HG02840 (cell line): ENCODE results near the gene ALG1L2.
"Not testable (repeated sequence)": the region's sequence is repeated elsewhere in the genome, so short reads cannot be mapped to it uniquely, and the experiment has no call there.

ENCODE experiments used
- ATAC-seq: cut with Tn5 transposase; IDR thresholded peaks from one replicate; pipeline ENCODE4 v1.9.1; 2021; ENCODE audit warnings: mild to moderate bottlenecking, moderate library complexity, moderate number of reproducible peaks; ENCODE audit not compliant: unreplicated experiment, low FRiP score

ALG1L2 gene

DNA sequence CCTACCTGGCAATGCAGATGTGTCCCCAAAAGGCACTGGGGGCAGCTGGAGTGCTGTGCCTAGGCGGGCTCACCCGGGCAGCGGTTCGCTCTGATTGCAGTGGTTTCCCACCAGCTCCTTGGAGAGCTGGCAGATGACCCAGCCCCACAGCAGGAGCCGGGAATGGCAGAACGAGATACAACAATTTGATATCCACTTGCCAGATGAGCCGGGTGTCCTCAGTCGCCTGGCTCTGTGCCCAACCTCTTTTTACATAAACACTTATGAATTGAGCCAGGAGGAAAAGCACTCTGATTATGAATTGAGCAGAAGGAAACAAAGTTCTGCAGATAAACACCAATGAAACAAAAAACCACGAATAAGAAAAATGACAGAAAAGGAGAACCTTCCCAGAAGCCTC lies 38.2 kb downstream of the ALG1L2 start:
- ATAC-seq = not testable (repeated sequence)

DNA sequence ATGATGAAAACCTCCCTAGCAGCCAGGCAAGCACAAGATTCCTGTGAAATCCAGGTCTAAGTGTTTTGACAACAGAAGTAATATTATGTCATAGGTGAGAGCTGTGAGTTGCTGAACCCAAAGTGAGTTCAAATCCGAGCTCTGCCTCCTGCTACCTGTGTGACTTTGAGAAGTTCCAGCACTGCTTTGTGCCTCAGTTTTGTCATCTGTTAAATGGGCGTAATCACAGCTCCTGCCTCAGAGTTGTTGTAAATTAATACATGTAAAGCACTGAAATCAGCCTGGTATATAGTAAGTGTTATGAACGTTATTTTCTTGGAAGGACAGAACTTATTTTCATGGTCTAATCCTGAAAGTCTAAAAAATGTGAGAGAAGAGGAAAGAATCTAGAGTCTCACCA lies 38.7 kb downstream of the ALG1L2 start:
- ATAC-seq = not testable (repeated sequence)

DNA sequence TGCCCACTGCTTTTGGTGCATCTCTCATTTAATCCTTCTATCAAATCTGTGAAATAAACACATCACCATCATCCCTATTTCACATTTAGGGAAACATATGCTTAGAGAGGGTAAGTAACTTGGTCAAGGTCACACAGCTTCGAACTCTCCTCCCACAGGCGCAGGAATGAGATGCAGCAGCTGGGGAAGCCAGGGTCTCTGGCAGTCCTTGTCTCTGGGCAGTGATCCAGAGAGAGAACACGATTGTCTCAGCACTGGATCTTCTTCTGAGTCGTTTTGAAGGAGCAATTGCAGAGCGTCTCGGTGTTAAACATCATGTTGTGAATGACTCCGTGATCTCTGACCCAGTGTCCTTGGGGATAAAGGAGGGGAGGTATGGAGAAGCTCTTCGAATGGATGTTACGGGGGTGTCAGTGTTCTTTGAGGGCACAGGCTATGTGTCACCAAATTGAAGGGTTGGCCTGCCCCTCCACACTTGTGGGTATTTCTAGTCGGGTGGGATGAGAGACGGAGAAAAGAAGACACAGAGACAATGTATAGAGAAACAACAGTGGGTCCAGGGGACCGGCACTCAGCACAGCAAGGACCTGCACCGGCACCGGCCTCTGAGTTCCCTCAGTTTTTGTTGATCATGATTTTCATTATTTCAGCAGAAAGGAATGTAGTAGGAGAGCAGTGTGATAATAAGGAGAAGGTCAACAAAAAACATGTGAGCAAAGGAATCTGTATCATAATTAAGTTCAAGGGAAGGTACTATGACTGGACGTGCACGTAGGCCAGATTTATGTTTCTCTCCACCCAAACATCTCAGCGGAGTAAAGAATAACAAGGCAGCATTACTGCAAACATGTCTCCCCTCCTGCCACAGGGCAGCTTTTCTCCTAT lies 41.5 kb downstream of the ALG1L2 start:
- not testable (repeated sequence) for ATAC-seq

DNA sequence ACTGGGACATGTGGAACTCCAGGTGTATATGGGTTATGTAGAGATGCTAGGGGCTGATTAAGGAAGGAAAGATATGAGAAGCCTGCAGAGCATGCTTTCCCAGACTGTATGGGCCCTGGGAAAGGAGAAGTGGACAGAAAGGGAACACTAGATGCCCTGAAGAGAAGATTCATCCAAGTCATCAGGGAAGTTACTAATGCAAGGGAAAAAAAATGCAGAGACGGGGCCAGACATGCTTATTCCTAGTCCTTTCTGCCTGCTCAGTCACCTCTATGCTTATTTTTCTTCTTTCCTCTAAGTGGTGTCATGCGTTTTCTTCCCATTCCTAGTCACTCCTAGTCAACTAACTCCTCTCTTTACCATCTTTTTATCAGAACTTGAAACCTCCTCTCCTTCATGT lies 43.8 kb downstream of the ALG1L2 start:
- not testable (repeated sequence) for ATAC-seq

DNA sequence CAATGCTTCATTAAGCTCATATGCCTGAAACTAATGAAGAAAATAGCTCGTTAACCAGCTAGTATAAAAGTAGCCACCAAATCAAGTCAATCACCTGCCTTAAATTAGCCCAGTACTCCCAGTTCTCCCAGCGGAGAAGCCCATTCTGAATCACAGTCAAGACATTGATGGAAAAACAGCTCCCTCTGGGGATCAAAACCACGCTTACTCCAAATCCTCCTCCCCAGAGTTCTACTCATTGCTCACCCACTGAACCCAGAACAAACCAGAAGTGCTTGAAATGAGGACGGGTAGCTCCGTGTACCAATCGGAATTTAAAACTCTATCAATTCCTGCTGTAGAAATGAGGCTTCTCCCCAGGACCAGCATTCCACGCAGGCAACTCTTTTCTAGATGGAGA lies 54.7 kb downstream of the ALG1L2 start:
- ATAC-seq = not testable (repeated sequence)

DNA sequence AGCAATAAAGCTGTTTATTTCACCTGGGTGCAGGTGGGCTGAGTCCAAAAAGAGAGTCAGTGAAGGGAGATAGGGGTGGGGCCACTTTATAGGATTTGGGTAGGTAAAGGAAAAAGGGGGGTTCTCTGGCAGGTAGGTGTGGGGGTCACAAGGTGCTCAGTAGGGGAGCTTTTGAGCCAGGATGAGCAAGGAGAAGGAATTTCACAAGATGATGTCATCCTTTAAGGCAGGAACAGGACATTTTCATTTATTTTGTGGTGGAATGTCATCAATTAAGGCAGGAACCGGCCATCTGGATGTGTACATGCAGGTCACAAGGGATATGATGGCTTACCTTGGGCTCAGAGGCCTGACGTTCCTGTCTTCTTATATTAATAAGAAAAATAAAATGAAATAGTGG lies 56.1 kb downstream of the ALG1L2 start:
- ATAC-seq = not testable (repeated sequence)

DNA sequence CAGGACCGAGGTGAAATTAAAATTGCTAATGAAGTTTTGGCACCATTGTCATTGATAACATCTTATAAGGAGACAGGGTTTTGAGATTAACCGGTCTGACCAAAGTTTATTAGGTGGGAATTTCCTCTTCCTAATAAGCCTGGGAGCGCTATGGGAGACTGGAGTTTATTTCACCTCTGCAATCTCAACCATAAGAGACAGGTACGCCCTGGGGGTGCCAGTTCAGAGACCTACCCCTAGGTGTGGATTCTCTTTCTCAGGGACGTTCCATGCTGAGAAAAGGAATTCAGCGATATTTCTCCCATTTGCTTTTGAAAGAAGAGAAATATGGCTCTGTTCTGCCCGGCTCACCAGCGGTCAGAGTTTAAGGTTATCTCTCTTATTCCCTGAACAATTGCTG lies 57.4 kb downstream of the ALG1L2 start:
- not testable (repeated sequence) for ATAC-seq

DNA sequence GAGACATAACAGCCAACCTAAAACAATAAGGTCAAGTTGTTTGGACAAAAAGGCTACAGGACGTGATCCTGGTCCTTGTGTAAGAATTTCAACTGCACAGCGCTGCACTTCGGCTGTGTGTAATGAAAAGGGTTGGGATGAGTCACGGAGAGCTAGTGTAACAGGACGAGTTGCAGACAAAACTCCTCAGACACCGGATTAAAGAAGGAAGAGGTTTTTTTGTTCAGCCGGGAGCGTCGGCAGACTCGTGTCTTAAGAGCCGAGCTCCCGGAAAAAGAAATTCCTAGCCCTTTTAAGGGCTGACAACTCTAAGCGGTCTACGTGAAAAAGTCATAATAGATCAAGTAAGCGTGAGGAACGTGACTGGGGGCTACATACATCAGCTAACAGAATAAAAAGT lies 59.1 kb downstream of the ALG1L2 start:
- not testable (repeated sequence) for ATAC-seq

DNA sequence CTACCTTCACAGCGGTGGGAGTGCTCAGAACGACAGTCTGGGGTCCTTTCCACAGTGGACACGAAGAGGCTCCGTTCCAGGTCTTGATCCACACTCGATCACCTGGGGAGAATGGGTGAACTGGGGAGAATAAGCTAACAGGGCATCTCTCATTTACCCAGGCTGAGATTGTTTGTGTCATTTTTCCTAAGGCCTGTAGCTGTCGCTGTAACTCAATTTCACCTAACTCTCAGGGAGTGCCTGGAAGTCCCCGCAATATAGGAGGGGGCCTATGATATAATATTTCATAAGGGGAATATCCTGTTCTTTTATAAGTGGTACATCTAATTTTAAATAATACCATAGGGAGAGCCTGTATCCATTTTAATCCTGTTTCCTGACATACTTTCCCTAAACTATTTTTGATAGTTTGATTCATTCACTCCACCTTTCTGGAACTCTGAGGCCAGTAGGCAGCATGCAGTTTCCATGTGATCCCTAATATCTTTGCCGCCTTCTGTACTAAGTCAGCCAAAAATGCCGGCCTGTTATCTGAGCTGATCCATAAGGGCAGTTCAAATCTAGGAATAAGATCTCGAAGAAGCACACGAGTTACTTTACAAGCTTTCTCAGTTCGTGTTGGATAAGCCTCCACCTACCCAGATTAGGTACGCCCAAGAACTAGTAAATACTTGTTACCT lies 62.2 kb downstream of the ALG1L2 start:
- ATAC-seq = not testable (repeated sequence)

DNA sequence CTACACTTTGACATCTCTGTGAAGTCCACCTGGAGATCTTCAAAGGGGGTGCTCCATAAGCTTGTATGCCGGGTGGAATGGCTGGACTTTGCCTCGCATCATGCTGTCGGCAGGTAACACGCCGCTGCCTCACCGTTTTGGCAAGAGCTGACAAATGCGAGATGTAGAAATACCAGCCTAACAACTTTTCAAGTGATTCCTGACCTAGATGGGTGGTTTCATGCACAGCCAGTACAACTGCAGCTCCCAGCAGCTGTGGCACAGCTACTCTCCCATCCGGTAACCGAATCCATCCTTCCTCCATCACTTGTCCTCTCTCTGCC lies 62.7 kb downstream of the ALG1L2 start:
- ATAC-seq = not testable (repeated sequence)

DNA sequence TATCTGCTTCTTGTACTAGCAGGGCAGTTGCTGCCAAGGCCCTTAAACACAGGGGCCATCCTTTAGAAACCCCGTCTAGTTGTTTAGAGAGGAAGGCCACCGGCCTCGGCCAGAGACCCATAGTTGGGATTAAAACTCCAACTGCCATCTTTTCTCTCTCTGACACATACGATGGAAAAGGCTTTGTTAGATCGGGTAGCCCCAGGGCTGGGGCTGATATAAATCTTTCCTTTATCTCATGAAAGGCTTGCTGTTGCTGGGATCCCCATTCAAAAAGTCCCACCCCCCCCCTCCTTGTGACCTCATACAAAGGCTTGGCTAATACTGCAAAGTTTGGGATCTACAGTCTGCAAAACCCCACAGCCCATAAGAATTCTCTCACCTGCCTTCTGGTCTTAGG lies 63.8 kb downstream of the ALG1L2 start:
- ATAC-seq = not testable (repeated sequence)

DNA sequence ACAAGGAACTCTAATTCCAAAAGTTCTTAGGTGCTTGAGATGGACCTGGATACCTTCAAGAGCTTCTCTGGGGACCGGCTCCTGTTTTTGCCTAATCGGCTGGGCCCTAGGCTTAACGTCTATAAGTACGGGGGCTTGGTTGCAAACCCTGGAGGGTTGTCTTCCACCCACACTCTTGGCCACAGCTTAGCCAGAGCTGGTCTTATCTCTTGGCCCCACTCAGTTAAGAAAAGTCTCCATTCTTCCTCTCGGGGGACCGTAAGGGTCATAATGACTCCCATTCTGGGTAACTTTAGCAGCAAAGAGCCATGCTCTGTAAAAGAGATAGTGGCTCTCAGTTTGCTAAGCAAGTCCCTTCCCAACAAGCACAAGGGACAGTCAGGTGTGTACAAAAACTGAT lies 64.8 kb downstream of the ALG1L2 start:
- ATAC-seq = not testable (repeated sequence)
